T-helper 1 cell (primary cell): ENCODE results near the gene RALGAPB.
"Not testable (repeated sequence)": the region's sequence is repeated elsewhere in the genome, so short reads cannot be mapped to it uniquely, and the experiment has no call there.

Experiments used
- DNase-seq, 5 donors: peaks; one replicate each; pipeline ENCODE4 v3.0.0-alpha.2; 2012 to 2020

Gene RALGAPB

GRCh38 chr20:38498909-38499308 lies 26.3 kb downstream of the RALGAPB start:
- DNase-seq, result no peak

- DNase-seq, result no peak
Measured at GRCh38 chr20:38499366-38499765, 26.7 kb downstream of the RALGAPB start.

GRCh38 chr20:38501858-38502436 lies 29.3 kb downstream of the RALGAPB start:
- no peak for DNase-seq

- DNase-seq, result no peak
Measured at GRCh38 chr20:38504368-38505090, 31.9 kb downstream of the RALGAPB start.

GRCh38 chr20:38505091-38505455 lies 32.4 kb downstream of the RALGAPB start:
- DNase-seq, result no peak

- not testable (repeated sequence) for DNase-seq
Measured at GRCh38 chr20:38511726-38512125, 39.1 kb downstream of the RALGAPB start.

GRCh38 chr20:38514185-38514584 lies 41.5 kb downstream of the RALGAPB start:
- no peak for DNase-seq

- DNase-seq, result no peak
Measured at GRCh38 chr20:38514947-38515346, 42.3 kb downstream of the RALGAPB start.

GRCh38 chr20:38515631-38516030 lies 43.0 kb downstream of the RALGAPB start:
- no peak for DNase-seq

- DNase-seq, result no peak
Measured at GRCh38 chr20:38519426-38519825, 46.8 kb downstream of the RALGAPB start.

GRCh38 chr20:38520261-38520660 lies 47.6 kb downstream of the RALGAPB start:
- DNase-seq, result no peak

- DNase-seq, result no peak
Measured at GRCh38 chr20:38523697-38524096, 51.1 kb downstream of the RALGAPB start.

- no peak for DNase-seq
Measured at GRCh38 chr20:38528167-38528566, 55.5 kb downstream of the RALGAPB start.

- no peak for DNase-seq
Measured at GRCh38 chr20:38531021-38531420, 58.4 kb downstream of the RALGAPB start.

GRCh38 chr20:38534756-38535155 lies 62.1 kb downstream of the RALGAPB start:
- no peak for DNase-seq

GRCh38 chr20:38536310-38536709 lies 63.7 kb downstream of the RALGAPB start:
- no peak for DNase-seq

- DNase-seq, result no peak
Measured at GRCh38 chr20:38537176-38537575, 64.5 kb downstream of the RALGAPB start.

GRCh38 chr20:38538789-38539188 lies 66.1 kb downstream of the RALGAPB start:
- DNase-seq, result no peak

GRCh38 chr20:38543014-38543906 lies 70.6 kb downstream of the RALGAPB start:
- no peak for DNase-seq

- no peak for DNase-seq
Measured at GRCh38 chr20:38545771-38546170, 73.1 kb downstream of the RALGAPB start.

- no peak for DNase-seq
Measured at GRCh38 chr20:38547288-38548085, 74.8 kb downstream of the RALGAPB start.

- DNase-seq, result no peak
Measured at GRCh38 chr20:38548356-38549083, 75.9 kb downstream of the RALGAPB start.
